GM21723 (cell line): ENCODE data around the gene CCR8.
"Not testable (repeated sequence)": the region's sequence is repeated elsewhere in the genome, so short reads cannot be mapped to it uniquely, and the experiment has no call there.

ENCODE experiments used
- ATAC-seq: cut with Tn5 transposase; IDR thresholded peaks from one replicate; pipeline ENCODE4 v1.9.1; 2021; ENCODE audit warnings: mild to moderate bottlenecking, moderate library complexity; ENCODE audit not compliant: unreplicated experiment

The CCR8 gene

DNA sequence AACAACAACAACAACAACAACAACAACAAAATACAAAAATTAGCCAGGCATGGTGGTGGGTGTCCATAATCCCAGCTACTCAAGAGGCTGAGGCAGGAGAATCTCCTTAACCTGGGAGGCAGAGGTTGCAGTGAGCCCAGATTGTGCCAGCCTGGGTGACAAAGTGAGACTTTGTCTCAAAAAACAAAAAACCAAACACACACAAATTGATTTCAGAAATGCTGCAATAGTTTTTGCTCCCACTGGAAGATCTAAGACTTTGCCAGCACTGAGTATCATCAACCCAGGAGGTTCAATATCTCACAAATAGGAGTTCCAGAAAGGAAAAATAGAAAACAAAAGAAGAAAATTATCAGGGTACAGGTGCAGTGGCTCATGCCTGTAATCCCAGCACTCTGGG is 16.2 kb upstream of the CCR8 start:
- no peak for ATAC-seq

GRCh38 chr3:39315420-39315819 is 14.1 kb upstream of the CCR8 start:
- ATAC-seq, result no peak

GRCh38 chr3:39317571-39318169 is 11.8 kb upstream of the CCR8 start:
- ATAC-seq, result no peak

DNA sequence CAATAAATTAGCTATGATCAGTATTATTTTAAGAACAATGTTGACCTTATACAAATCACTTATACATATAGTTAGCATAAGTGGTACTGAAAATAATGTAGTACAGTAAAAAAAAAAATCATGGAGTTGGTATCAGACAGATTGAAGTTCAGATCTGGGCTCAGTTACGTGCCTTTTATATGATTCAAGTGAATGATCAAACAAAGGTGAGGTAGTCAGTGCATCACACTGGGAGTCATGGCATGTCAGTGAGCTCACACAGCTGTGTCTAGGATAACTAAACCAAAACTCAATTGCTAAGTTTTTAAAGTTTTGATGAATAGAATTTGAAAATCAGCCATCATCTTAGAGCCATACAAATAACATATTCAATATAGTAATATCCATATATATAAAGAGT is 11.2 kb upstream of the CCR8 start:
- no peak for ATAC-seq

DNA sequence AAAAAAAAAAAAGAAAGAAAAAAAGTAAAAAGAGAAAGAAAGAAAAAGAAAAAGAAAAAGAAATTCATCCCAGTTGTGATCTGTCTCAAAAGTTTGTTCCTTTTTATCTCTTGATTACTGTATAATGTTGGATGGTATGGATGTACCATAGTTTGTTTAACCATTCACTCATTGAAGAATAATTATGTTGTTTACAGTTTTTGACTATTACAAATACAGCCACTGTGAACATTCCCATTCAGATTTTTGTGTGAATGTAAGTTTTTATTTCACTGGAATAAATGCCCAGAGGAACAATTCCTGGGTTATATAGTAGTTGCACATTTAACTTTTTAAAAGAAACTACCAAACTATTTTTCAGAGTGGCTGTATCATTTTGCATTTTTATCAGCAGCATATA is 10.3 kb upstream of the CCR8 start:
- no peak for ATAC-seq

DNA sequence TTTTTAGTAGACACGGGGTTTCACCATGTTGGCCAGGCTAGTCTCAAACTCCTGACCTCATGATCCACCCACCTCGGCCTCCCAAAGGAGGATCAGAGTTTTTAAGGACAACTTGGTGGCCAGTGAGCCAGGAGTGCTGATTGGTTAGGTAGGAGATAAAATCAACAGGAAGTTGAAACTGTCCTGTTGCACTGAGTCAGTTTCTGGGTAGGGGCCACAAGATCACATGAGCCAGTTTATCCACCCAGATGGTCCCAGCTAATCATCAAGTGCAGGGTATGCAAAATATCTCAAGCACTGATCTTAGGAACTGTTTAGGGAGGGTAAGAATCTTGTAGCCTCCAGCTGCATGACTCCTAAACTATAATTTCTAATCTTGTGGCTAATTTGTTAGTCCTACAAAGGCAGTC is 7.9 kb upstream of the CCR8 start:
- not testable (repeated sequence) for ATAC-seq

DNA sequence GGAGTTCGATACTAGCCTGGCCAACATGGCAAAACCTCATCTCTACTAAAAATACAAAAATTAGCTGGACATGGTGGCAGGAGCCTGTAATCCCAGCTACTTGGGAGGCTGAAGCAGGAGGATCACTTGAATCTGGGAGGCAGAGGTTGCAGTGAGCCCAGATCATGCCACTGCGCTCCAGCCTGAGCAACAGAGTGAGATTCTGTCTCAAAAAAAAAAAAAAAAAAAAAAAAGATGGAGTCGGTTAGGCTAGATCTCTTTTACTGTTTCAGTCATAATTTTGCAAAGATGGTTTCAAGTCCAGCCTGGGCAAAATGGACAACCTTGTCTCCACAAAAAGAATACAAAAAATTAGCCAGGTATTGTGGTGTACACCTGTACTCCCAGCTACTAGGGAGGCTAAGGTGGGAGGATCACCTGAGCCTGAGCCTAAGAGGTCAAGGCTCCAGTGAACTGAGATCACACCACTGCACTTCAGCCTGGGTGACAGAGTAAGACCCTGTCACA is 7.2 kb upstream of the CCR8 start:
- ATAC-seq, result not testable (repeated sequence)

DNA sequence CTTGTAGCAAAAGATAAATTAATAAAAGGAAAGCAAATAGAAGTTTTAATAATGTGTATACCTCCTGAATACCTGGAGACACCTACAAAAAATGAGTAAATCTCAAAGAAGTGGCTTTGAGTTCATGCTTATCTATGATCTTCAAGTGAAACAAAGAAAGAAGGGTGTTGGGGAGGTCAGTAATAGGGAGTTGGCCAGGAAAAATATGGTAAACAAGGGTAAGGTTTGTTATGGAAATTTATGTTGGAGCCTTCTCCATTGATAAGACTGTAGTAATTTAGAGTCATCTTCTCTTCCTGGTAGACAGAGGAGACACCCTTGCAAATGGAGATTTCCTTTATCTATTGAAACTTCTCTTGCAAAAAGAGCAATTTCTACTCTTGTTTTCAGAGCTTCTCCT is 6.6 kb upstream of the CCR8 start:
- no peak for ATAC-seq

GRCh38 chr3:39323494-39323893 is 6.0 kb upstream of the CCR8 start:
- ATAC-seq, result no peak

- no peak for ATAC-seq
Measured at GRCh38 chr3:39325236-39325635, 4.3 kb upstream of the CCR8 start.

- peak; percentile 29 for ATAC-seq
Measured at GRCh38 chr3:39327053-39327745, 2.3 kb upstream of the CCR8 start.

- ATAC-seq, result peak; percentile 69
Measured at GRCh38 chr3:39327746-39328349, 1.7 kb upstream of the CCR8 start.

GRCh38 chr3:39330824-39331223 is 1.3 kb downstream of the CCR8 start:
- ATAC-seq, result no peak

DNA sequence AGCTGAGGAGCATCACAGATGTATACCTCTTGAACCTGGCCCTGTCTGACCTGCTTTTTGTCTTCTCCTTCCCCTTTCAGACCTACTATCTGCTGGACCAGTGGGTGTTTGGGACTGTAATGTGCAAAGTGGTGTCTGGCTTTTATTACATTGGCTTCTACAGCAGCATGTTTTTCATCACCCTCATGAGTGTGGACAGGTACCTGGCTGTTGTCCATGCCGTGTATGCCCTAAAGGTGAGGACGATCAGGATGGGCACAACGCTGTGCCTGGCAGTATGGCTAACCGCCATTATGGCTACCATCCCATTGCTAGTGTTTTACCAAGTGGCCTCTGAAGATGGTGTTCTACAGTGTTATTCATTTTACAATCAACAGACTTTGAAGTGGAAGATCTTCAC is 3.0 kb downstream of the CCR8 start:
- no peak for ATAC-seq

DNA sequence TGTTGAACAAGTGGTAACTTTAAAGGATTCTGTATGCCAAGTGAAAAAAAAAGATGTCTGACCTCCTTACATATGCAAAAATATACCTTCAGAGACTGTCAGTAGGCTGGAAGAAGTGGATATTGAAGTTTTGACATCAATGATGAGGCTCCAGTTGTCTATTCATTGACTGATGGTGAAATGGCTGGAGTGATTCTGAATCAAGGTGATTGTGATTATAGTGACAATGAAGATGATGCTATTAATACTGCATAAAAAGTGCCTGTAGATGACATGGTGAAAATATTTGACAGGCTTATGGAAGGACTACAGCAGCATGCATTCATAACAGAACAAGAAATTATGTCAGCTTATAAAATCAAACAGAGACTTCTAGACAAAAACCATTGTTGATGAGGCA is 4.1 kb downstream of the CCR8 start:
- no peak for ATAC-seq

- ATAC-seq, result no peak
Measured at GRCh38 chr3:39334205-39334604, 4.7 kb downstream of the CCR8 start.

GRCh38 chr3:39338201-39338600 is 8.7 kb downstream of the CCR8 start:
- ATAC-seq, result no peak

DNA sequence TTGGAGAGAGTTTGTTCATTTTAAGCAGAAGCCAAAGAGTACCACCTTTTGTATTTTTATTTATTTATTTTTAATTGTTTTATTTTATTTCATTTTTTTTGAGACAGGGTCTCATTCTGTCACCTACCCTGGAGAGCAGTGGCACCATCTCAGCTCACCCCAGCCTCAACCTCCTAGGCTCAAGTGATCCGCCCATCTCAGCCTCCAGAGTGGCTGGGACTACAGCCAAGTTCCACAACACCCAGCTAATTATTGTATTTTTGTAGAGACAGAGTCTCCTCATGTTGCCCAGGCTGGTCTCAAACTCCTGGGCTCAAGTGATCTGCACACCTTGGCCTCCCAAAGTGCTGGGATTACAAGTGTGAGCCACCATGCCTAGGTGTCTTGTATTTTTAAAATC is 9.6 kb downstream of the CCR8 start:
- no peak for ATAC-seq

DNA sequence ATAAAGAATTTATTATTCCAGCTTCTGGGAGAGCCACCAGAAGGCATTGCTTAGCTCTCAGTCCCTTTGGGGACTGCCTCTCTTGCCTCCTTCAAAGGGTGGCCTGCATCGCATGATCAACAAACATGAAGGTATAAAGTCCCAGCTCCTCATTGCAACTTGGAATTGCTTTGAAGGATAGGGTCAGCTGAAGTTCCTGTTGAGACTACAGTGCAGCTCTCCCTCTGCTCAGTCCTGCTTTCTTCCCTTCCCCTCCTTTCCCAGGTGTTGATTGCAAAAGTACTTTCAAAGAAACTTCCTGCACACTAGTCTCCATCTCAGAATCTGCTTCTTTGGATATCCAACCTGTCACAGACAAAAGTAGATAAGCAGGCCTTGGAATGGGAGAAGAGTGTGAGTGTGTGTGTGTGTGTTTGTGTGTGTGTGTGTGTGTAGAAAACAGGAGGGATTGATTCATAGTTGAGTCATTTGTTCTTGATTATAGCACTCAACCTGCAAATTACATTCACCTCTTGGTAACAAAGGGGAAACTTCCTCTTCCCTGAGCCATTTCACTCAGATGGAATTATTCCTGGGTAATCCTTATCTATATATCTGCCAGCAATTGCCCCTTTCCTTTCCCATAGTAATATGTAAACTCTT is 13.7 kb downstream of the CCR8 start:
- no peak for ATAC-seq

DNA sequence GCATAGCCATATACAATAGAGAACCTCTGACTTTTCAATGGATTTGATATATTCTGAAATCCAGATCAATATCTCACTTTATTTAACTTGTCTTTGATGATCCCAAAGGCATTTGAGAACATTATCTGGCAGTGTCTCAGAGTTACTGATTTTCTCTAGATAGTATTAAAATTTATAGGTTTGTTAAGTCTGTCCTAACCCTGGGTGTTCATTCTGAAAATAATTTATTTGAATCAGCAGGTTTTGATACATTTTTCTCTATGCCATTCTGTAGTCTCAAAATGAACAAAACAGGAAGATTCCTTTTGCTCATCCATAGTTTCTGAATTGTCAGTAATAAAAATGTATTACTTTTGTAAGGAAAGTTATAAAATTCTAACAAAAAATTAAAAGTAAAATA is 14.3 kb downstream of the CCR8 start:
- ATAC-seq, result no peak

- ATAC-seq, result no peak
Measured at GRCh38 chr3:39344746-39345344, 15.3 kb downstream of the CCR8 start.
